ENCODE data around the gene TMCO4.
"Not testable (repeated sequence)": the region's sequence is repeated elsewhere in the genome, so short reads cannot be mapped to it uniquely, and the experiment has no call there.

Gene TMCO4

DNA sequence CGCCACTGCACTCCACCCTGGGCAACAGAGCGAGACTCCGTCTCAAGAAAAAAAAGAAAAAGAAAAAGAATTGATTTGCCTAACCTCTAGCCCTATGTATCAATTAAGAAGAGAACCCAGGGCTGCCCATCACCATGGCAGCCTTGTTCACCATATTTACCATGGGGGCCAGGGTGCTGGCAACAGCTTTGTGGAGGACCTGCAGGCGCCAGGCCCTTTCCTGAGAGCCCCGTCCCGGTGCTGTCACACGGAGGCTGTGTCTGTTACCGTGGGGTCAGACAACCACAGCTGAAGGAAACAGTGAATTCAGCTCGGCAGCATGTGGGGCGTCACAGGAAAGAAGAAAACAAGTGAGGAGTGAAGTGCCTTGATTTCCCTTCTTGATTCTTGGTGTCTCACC, 162.1 kb downstream of the TMCO4 start:
- no peak for DNase-seq (ENCODE audit: low spot score)

DNA sequence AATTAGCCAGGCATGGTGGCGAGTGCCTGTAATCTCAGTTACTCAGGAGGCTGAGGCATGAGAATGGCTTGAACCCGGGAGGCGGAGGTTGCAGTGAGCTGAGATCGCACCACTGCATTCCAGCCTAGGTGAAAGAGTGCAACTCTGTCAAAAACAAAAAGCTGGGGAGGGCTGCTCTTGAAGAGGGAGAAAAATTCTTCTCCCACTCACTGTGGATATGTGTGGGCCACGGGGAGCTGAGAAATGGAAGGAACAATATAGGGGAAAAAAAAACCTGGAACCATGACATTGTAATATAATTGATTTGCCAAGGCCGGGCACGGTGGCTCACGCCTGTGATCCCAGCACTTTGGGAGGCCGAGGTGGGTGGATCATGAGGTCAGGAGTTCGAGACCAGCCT, 163.0 kb downstream of the TMCO4 start:
- not testable (repeated sequence) for DNase-seq (ENCODE audit: low spot score)

DNA sequence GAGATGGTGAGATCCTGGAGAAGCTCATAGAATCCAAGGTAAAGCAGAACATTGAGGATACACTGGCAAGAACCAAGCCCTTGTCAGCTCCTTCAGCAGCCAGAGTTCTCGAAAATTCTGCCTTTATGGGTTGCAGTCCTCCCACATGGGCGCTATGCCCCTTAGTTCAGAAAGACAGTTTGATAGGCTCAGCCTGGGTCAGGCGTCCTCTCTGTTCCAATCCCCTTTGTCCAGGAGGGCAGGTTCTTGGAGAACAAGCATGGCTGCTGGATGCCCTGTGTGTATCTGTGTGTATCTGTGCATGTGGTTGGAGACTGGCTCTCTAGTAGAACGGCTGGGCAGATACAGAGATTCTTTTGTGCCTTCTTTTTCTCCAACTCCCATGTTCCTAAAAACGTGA, 163.7 kb downstream of the TMCO4 start:
- DNase-seq (ENCODE audit: low spot score), result no peak

DNA sequence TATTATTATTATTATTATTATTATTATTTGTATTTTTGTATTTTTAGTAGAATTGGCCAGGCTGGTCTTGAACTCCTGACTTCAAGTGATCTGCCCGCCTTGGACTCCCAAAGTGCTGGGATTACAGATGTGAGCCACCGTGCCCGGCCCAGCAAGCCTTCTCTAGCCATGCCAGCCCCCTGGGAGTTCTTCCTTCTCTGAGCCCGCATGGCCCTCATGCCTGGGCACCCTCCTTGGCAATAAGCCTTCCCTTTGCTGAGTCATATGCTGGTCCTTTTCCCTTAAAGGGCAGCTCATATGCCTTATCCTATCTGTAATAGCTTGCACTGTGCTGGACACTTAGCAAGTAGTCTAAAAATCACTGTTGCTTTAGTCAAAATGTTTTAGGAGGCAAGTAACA, 164.1 kb downstream of the TMCO4 start:
- no peak for DNase-seq (ENCODE audit: low spot score)

DNA sequence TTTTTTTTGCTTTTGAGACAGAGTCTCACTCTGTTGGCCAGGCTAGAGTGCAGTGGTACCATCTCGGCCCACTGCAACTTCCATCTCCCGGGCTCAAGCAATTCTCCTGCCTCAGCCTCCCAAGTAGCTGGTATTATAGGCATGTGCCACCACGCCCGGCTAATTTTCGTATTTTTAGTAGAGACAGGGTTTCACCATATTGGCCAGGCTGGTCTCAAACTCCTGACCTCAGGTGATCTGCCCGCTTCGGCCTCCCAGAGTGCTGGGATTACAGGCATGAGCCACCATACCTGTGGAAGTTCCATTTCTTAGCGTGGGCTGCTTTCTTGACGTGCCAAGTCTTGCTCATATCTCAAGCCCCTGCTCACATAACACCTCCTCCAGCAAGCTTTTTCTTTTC, 164.7 kb downstream of the TMCO4 start:
- not testable (repeated sequence) for DNase-seq (ENCODE audit: low spot score)

DNA sequence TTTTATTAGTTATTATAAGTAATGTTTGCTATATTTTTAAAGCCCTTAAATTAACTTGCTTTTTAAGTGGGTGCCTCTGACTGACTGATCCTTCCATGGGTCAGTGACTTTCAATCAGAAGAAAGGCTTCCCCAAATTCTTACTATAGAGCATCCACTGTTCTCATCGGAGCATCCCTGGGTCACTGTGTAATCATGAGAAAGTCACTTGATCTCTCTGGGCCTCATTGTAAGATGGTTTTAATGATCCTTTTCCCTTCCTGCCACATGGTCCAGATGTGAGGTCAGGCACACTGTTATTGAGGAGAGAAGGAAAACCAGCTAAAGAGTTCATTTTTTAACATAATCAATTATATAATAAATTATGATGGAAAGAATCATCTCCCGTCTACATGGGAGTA, 166.6 kb downstream of the TMCO4 start:
- DNase-seq (ENCODE audit: low spot score), result no peak
